Colonic mucosa (tissue), 4 donors: Measurements from ENCODE around the gene PTPRN2. TPM values are rescaled to one million over a fixed set of nuclear protein-coding genes. Genes with fewer than 3 reads are reported as not detected.

Source experiments
- DNase-seq: peaks from one replicate; pipeline ENCODE4 v3.0.0-alpha.2; 2020
- H3K27ac ChIP-seq: fragments of 200-600 bp; one replicate; pipeline ENCODE4 v1.8.0; 2021
- H3K27me3 ChIP-seq: fragments of 200-600 bp; one replicate; pipeline ENCODE4 v1.8.0; 2021
- H3K36me3 ChIP-seq: fragments of 200-600 bp; one replicate; pipeline ENCODE4 v1.8.0; 2021
- H3K4me1 ChIP-seq: fragments of 200-600 bp; one replicate; pipeline ENCODE4 v1.8.0; 2021; ENCODE audit warnings: mild to moderate bottlenecking
- H3K4me3 ChIP-seq: fragments of 200-600 bp; one replicate; pipeline ENCODE4 v1.8.0; 2021
- H3K9ac ChIP-seq, 2 donors: one replicate each; pipeline ENCODE4 v1.7.0; 2013; ENCODE audit warnings: control low read depth in 2 of 2, low read depth in 2 of 2, low read length in 2 of 2
- H3K9me3 ChIP-seq: fragments of 200-600 bp; one replicate; pipeline ENCODE4 v1.8.0; 2021
- intact Hi-C: fragments of 100-400 bp; cut with DNase I; formaldehyde crosslinking; loops from one replicate; pipeline ENCODE4 v1.14.1; 2022
- total RNA-seq, 2 donors: library from RNA; stranded (reverse); fragmentation: NEBNext Ultra II Directional in 1 of 2; extraction: Animal tissue kit (Norgen Biotek cat#: 25700) in 1 of 2; gene quantifications; one replicate each; pipeline ENCODE4 v1.2.1, GENCODE V29; 2021
- TF ChIP-seq, protein P1 (sequence below): fragments of 200-600 bp; IDR thresholded peaks from one replicate; pipeline ENCODE4 v1.8.0; 2022; ENCODE audit warnings: antibody characterized with exemption, mild to moderate bottlenecking
- donor health status: healthy.
- donor health status: DM: no; HTN: no; CAD: no.
- donor health status: DM: no; HTN: no; CAD: no.

PTPRN2 gene
- total RNA-seq, 2 donors from 2014 or later = 14.7 to 21.6 TPM

- Histone ChIP-seq H3K27ac (no peak overlapping the region), H3K4me1 (no peaks in the 10 kb centered on the region), H3K4me3 (no peak overlapping the region), H3K36me3 (no peaks in the 10 kb centered on the region), H3K9ac (no peak overlapping the region), H3K27me3 (no peaks in the 10 kb centered on the region), H3K9me3 (no peaks in the 10 kb centered on the region)
- intact Hi-C loops = no loop called here
- no peak for DNase-seq
- TF ChIP-seq, protein P1, sequence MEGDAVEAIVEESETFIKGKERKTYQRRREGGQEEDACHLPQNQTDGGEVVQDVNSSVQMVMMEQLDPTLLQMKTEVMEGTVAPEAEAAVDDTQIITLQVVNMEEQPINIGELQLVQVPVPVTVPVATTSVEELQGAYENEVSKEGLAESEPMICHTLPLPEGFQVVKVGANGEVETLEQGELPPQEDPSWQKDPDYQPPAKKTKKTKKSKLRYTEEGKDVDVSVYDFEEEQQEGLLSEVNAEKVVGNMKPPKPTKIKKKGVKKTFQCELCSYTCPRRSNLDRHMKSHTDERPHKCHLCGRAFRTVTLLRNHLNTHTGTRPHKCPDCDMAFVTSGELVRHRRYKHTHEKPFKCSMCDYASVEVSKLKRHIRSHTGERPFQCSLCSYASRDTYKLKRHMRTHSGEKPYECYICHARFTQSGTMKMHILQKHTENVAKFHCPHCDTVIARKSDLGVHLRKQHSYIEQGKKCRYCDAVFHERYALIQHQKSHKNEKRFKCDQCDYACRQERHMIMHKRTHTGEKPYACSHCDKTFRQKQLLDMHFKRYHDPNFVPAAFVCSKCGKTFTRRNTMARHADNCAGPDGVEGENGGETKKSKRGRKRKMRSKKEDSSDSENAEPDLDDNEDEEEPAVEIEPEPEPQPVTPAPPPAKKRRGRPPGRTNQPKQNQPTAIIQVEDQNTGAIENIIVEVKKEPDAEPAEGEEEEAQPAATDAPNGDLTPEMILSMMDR = no peak
These were observed 1048.9 kb downstream of the PTPRN2 start for GRCh38 chr7:157538735-157539134.

DNA sequence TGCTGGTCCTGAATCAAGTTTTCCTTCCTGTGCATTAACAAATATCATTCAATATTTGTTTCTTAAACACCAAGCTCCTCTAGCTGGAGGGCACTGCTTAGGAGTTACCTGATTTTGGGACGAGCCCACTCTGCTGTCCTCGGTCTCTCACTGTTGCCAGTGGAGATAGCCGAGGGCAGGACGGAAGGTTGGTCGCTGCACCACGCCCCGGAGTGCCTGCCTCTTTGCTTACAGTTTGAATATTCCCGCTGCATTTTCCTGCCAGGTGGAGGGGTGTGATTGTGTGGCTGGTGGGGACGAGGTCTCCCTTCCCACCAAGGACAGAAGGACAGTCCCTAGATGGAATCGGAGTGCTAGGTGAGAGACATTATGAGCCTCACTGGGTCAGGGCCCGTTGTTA is 1049.3 kb downstream of the PTPRN2 start:
- no peaks in the 10 kb centered on the region for H3K4me1 ChIP-seq
- DNase-seq = no peak

DNA sequence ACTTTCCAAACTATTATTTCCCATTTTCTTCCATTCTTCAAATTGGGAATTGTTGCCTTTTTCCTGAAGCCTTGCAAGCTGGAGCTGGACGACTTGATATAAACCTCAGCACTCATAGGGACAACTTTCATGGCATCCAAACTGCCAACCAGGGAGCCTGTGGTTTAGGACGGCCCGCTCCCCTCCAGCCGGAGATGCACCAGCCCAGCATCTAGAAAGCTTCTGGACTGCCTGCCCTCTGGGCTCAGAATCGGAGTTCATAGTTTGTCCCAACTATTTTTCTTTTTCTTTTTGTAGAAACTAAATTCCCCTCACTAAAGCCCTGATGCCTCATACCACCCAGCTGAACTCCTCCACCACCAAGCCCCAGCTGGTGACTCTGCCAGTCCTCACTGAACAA is 1050.6 kb downstream of the PTPRN2 start:
- Histone ChIP-seq H3K9me3 (no peaks in the 10 kb centered on the region), H3K4me3 (no peak overlapping the region), H3K36me3 (no peaks in the 10 kb centered on the region), H3K27ac (no peak overlapping the region), H3K27me3 (no peaks in the 10 kb centered on the region), H3K9ac (no peak overlapping the region), H3K4me1 (no peaks in the 10 kb centered on the region)
- no peak for DNase-seq
- TF ChIP-seq, protein P1 = no peak
- intact Hi-C loops = no loop called here

More for the DNA sequence above, 1049.3 kb downstream of the PTPRN2 start:
- H3K27me3 ChIP-seq = no peaks in the 10 kb centered on the region
- TF ChIP-seq, protein P1 = no peak
- H3K27ac ChIP-seq = no peak overlapping the region
- H3K9ac ChIP-seq = no peak overlapping the region
- H3K36me3 ChIP-seq = no peaks in the 10 kb centered on the region
- no peaks in the 10 kb centered on the region for H3K9me3 ChIP-seq
- intact Hi-C loops = no loop called here
- no peak overlapping the region for H3K4me3 ChIP-seq

- Histone ChIP-seq H3K27ac (no peak overlapping the region), H3K4me3 (no peak overlapping the region), H3K36me3 (no peaks in the 10 kb centered on the region), H3K9ac (no peak overlapping the region), H3K9me3 (no peaks in the 10 kb centered on the region), H3K4me1 (no peaks in the 10 kb centered on the region), H3K27me3 (no peaks in the 10 kb centered on the region)
- no peak for DNase-seq
- TF ChIP-seq, protein P1 = no peak
- intact Hi-C loops = no loop called here
These were observed 1055.6 kb downstream of the PTPRN2 start for GRCh38 chr7:157532068-157532467.

GRCh38 chr7:157529768-157530560 is 1057.7 kb downstream of the PTPRN2 start:
- Histone ChIP-seq H3K4me1 (no peaks in the 10 kb centered on the region), H3K27me3 (no peaks in the 10 kb centered on the region), H3K4me3 (no peak overlapping the region), H3K36me3 (no peaks in the 10 kb centered on the region), H3K9ac (no peak overlapping the region), H3K27ac (no peak overlapping the region), H3K9me3 (no peaks in the 10 kb centered on the region)
- intact Hi-C loops = no loop called here
- DNase-seq = no peak
- TF ChIP-seq, protein P1 = no peak
